Measurements from ENCODE around the gene ADRB2.
"Not testable (repeated sequence)": the region's sequence is repeated elsewhere in the genome, so short reads cannot be mapped to it uniquely, and the experiment has no call there.

ADRB2 gene

DNA sequence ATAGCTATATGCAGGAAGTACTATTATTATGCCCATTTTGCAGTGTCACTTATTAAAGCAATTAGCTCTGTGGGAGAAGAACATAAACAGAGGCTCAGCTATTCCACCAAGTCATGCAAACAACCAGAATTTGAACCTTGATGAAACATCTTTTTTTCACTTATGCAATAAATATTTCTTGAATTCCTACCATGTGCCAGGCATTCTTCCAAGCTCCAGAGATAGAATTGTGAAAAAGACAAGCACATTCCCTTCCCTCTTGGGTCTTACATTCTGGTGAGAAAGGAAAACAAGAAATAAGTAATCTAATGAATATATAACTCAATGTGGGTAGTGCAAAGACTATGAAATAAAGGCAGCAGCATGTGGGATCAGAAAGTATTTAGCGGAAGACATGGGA, 32.1 kb upstream of the ADRB2 start:
- H3K4me3 ChIP-seq (ENCODE audit: control insufficient read depth, low read depth, low read length) = no peak overlapping the region
- peak; percentile 17 for DNase-seq (ENCODE audit: low read depth)
- TF ChIP-seq, protein P1, sequence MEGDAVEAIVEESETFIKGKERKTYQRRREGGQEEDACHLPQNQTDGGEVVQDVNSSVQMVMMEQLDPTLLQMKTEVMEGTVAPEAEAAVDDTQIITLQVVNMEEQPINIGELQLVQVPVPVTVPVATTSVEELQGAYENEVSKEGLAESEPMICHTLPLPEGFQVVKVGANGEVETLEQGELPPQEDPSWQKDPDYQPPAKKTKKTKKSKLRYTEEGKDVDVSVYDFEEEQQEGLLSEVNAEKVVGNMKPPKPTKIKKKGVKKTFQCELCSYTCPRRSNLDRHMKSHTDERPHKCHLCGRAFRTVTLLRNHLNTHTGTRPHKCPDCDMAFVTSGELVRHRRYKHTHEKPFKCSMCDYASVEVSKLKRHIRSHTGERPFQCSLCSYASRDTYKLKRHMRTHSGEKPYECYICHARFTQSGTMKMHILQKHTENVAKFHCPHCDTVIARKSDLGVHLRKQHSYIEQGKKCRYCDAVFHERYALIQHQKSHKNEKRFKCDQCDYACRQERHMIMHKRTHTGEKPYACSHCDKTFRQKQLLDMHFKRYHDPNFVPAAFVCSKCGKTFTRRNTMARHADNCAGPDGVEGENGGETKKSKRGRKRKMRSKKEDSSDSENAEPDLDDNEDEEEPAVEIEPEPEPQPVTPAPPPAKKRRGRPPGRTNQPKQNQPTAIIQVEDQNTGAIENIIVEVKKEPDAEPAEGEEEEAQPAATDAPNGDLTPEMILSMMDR (conservative IDR thresholded peaks at IDR 0.05; ENCODE audit: control insufficient read depth, insufficient read depth, low read depth, low read length) = no peak

GRCh38 chr5:148794729-148795561, 31.5 kb upstream of the ADRB2 start:
- DNase-seq (ENCODE audit: low read depth) = peak; percentile 40
- TF ChIP-seq, protein P1 (conservative IDR thresholded peaks at IDR 0.05; ENCODE audit: control insufficient read depth, insufficient read depth, low read depth, low read length) = no peak

GRCh38 chr5:148796936-148797335, 29.5 kb upstream of the ADRB2 start:
- H3K4me3 ChIP-seq (ENCODE audit: control insufficient read depth, low read depth, low read length) = no peak overlapping the region
- no peak for DNase-seq (ENCODE audit: low read depth)
- TF ChIP-seq, protein P1 (conservative IDR thresholded peaks at IDR 0.05; ENCODE audit: control insufficient read depth, insufficient read depth, low read depth, low read length) = no peak

More at GRCh38 chr5:148794729-148795561, 31.5 kb upstream of the ADRB2 start:
- no peak overlapping the region for H3K4me3 ChIP-seq (ENCODE audit: control insufficient read depth, low read depth, low read length)

- TF ChIP-seq, protein P1 (conservative IDR thresholded peaks at IDR 0.05; ENCODE audit: control insufficient read depth, insufficient read depth, low read depth, low read length) = no peak
- DNase-seq (ENCODE audit: low read depth) = no peak
- no peak overlapping the region for H3K4me3 ChIP-seq (ENCODE audit: control insufficient read depth, low read depth, low read length)
Measured at GRCh38 chr5:148798786-148799185, 27.6 kb upstream of the ADRB2 start.

- no peak for DNase-seq (ENCODE audit: low read depth)
- TF ChIP-seq, protein P1 (conservative IDR thresholded peaks at IDR 0.05; ENCODE audit: control insufficient read depth, insufficient read depth, low read depth, low read length) = no peak
- H3K4me3 ChIP-seq (ENCODE audit: control insufficient read depth, low read depth, low read length) = no peak overlapping the region
Measured at GRCh38 chr5:148799737-148800527, 26.5 kb upstream of the ADRB2 start.

DNA sequence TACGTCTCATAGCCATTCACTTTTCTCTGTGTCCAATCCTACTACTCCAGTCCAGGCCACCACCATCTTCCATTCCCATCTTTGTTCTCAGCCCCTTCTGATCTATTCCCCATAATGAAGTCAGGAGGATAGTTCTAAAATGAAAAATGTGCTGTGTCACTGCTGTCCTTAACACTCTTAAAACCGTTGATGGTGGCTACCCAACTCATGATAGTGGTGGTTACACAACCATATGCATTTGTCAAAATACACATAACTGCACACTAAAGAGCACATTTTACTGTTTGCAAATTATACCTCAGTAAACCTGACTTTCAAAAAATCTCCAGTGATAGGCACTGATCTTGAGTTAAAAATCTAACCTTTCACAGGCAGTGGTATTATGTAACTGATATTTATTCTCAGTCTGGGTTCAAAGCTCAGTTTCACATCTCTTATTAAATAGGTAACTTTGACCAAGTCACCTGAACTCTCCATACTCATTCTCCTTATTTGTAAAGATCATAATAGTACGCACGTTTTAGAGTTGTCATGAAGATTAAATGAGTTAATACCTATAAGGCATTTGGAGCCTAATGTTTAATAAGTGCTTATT, 24.6 kb upstream of the ADRB2 start:
- TF ChIP-seq, protein P1 (conservative IDR thresholded peaks at IDR 0.05; ENCODE audit: control insufficient read depth, insufficient read depth, low read depth, low read length) = no peak
- H3K4me3 ChIP-seq (ENCODE audit: control insufficient read depth, low read depth, low read length) = no peak overlapping the region
- DNase-seq (ENCODE audit: low read depth) = no peak

DNA sequence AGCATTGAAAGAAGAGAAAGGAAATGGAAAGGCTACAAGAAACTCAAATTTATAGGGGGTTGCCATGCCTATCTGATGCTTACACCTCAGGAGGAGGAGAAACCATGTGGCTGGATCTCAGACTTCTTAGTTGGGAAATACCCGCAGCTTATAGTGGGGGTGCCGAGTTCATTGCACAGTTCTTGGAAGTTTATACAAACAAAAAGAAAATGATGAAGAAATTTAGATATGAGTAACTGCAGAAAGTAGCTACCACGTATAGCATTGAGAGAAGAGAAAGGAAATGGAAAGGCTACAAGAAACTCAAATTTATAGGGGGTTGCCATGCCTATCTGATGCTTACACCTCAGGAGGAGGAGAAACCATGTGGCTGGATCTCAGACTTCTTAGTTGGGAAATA, 23.0 kb upstream of the ADRB2 start:
- DNase-seq (ENCODE audit: low read depth); H3K4me3 ChIP-seq (ENCODE audit: control insufficient read depth, low read depth, low read length): not testable (repeated sequence)

Measured in fibroblast of mammary gland (primary cell).